Activated naive CD8-positive, alpha-beta T cell treated with anti-CD3 and anti-CD28 coated beads, Interleukin-2, amount 50 U/mL, for 16 hours (primary cell): ENCODE results near the gene ST6GAL1.

Experiments used
- DNase-seq: peaks from one replicate; pipeline ENCODE4 v3.0.0-alpha.2; 2020; ENCODE audit warnings: low read depth, low spot score

The ST6GAL1 gene

GRCh38 chr3:187076297-187076696 is 146.0 kb downstream of the ST6GAL1 start:
- no peak for DNase-seq

- no peak for DNase-seq
These were observed 146.8 kb downstream of the ST6GAL1 start for GRCh38 chr3:187077085-187077484.

DNA sequence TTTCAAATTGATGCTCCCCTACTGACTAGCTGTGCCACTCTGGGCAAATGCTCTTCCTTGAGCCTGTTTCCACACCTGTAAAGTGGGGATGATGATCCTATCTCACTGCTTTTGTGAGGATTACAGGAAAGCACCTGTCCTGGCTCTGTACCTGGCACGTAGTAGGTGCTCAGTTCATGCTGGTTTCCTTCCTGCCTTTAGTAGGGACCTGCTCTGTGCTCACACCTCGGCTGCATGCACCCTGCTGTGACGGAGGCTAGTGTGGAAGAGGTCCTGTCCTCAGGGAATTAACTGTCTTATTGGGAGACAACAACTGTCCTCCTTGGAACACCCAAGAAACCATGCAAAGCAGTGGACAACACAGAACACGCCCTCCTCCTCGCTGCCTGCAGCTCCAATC is 147.2 kb downstream of the ST6GAL1 start:
- DNase-seq = no peak

- DNase-seq = no peak
These were observed 149.0 kb downstream of the ST6GAL1 start for GRCh38 chr3:187079090-187080022.

GRCh38 chr3:187080799-187081450 is 150.6 kb downstream of the ST6GAL1 start:
- DNase-seq = no peak

- DNase-seq = no peak
These were observed 152.5 kb downstream of the ST6GAL1 start for GRCh38 chr3:187082758-187083375.

DNA sequence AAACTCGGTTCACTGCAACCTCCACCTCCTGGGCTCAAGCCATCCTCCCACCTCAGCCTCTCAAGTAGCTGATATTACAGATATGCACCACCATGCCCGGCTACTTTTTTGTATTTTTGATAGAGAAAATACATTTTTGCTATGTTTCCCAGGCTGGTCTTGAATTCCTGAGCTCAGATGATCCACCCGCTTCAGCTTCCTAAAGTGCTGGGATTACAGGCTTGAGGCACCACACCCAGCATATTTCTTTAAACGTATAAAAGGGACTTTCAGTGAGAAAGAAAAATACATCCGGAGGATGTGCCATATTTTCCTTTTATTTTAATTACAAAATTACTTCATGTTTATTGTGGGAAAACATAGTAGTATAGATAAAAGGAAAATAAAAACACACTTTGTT is 153.8 kb downstream of the ST6GAL1 start:
- DNase-seq = no peak

DNA sequence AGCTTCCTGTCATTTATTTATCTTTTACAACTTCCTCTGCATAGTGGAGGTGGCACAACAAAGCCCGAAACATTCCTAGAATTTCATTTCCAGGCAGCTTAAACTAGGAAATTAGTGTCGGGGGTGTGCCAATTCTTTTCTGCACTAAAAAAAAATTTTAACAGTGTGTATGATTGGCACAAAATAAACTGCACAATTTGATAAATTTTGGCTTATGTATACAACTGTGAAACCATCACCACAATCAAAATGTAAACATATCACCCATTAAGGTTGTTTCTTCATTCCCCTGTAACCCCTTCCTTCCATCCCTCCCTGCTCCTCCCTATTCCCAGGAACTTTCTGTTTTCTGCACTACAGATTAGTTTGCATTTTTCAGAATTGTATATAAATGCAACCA is 154.3 kb downstream of the ST6GAL1 start:
- DNase-seq = no peak

GRCh38 chr3:187085021-187085666 is 154.8 kb downstream of the ST6GAL1 start:
- no peak for DNase-seq

DNA sequence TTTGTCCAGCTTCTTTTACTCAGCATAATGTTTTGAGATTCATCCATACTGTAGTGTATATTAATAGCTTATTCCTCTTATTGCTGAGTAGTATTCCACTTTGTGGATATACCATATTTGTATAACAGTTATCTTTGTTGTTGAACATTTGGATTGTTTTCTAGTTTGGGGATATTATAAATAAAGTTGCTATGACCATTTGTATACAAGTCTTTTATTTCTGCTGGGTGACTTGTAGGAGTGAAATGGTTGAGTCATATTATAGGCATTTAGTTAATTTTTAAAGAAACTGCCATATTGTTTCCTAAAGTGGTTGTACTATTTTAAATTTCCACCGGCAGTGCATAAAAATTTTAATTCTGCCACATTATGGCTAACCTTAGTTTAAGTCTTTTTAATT is 155.6 kb downstream of the ST6GAL1 start:
- DNase-seq = no peak

- DNase-seq = no peak
These were observed 156.5 kb downstream of the ST6GAL1 start for GRCh38 chr3:187086831-187087230.

GRCh38 chr3:187088701-187089100 is 158.4 kb downstream of the ST6GAL1 start:
- DNase-seq = no peak

DNA sequence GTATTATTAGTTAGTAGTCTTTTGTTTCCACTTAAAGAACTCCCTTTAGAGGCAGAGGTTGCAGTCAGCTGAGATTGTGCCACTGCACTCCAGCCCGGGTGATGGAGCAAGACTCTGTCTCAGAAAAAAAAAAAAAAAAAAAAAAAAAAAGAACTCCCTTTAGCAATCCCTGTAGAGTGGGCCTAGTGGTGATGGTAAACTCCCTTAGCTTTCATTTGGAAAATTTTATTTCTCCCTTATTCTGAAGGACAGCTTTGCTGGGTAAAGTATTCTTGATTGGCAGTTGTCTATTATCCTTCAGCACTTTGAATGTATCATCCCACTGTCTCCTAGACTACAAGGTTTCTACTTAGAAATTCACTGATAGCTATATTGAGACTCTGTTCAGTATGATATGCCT is 163.0 kb downstream of the ST6GAL1 start:
- no peak for DNase-seq

- no peak for DNase-seq
These were observed 168.7 kb downstream of the ST6GAL1 start for GRCh38 chr3:187098923-187099512.

- peak; percentile 9 for DNase-seq
These were observed 171.1 kb downstream of the ST6GAL1 start for GRCh38 chr3:187101184-187102072.

- DNase-seq = no peak
These were observed 171.8 kb downstream of the ST6GAL1 start for GRCh38 chr3:187102073-187102634.

DNA sequence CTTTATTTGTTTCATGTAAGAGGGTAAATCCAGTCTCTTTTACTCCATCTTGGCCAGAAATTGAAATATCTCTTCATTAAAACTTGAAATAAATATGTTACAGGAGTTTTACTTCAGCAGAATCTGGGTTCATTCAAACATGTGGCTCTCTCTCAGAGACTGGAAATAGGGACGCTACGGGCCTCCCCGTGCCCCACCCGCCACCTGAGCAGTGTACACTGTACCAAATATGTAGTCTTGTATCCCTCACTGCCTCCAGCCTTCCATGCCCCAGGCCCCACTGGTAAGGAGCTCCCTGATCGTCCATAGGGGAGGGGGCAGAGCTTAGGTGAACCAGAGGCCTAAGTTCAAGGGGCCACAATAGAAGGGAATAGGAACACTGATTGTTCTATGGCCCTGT is 172.9 kb downstream of the ST6GAL1 start:
- DNase-seq = no peak

DNA sequence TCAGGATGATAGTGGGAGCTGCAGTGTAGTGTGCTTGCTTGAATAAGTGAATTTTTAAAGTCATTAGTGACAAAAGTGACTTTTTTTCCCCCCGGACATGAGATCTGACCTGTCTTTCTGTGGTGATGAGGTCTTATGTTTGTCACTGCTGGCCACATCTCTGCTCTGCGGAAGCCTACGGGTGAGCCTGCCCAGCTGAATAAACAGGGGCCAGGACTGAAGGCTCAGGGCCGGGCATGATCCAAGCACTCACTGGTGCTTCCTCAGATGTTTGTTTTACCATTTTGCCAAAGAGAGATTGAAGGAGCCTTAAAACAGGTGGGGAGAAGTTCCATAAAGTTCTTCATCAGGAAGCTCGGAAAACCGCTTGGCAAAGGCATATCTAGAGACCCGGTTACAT is 174.0 kb downstream of the ST6GAL1 start:
- DNase-seq = no peak

- no peak for DNase-seq
These were observed 174.6 kb downstream of the ST6GAL1 start for GRCh38 chr3:187104933-187105332.

GRCh38 chr3:187105700-187106099 is 175.4 kb downstream of the ST6GAL1 start:
- no peak for DNase-seq
